Colonic mucosa (tissue), 4 donors: Measurements from ENCODE around the gene AFF1. TPM values are rescaled to one million over a fixed set of nuclear protein-coding genes. Genes with fewer than 3 reads are reported as not detected.

Experiments
- DNase-seq: peaks from one replicate; pipeline ENCODE4 v3.0.0-alpha.2; 2020
- H3K27ac ChIP-seq: fragments of 200-600 bp; one replicate; pipeline ENCODE4 v1.8.0; 2021
- H3K27me3 ChIP-seq: fragments of 200-600 bp; one replicate; pipeline ENCODE4 v1.8.0; 2021
- H3K36me3 ChIP-seq: fragments of 200-600 bp; one replicate; pipeline ENCODE4 v1.8.0; 2021
- H3K4me1 ChIP-seq: fragments of 200-600 bp; one replicate; pipeline ENCODE4 v1.8.0; 2021; ENCODE audit warnings: mild to moderate bottlenecking
- H3K4me3 ChIP-seq: fragments of 200-600 bp; one replicate; pipeline ENCODE4 v1.8.0; 2021
- H3K9ac ChIP-seq, 2 donors: one replicate each; pipeline ENCODE4 v1.7.0; 2013; ENCODE audit warnings: control low read depth in 2 of 2, low read depth in 2 of 2, low read length in 2 of 2
- H3K9me3 ChIP-seq: fragments of 200-600 bp; one replicate; pipeline ENCODE4 v1.8.0; 2021
- CTCF ChIP-seq: fragments of 200-600 bp; IDR thresholded peaks from one replicate; pipeline ENCODE4 v1.8.0; 2022; ENCODE audit warnings: antibody characterized with exemption, mild to moderate bottlenecking
- intact Hi-C: fragments of 100-400 bp; cut with DNase I; formaldehyde crosslinking; loops from one replicate; pipeline ENCODE4 v1.14.1; 2022
- total RNA-seq, 2 donors: library from RNA; stranded (reverse); fragmentation: NEBNext Ultra II Directional in 1 of 2; extraction: Animal tissue kit (Norgen Biotek cat#: 25700) in 1 of 2; gene quantifications; one replicate each; pipeline ENCODE4 v1.2.1, GENCODE V29; 2021
- donor health status: healthy.
- donor health status: DM: no; HTN: no; CAD: no.
- donor health status: DM: no; HTN: no; CAD: no.

Gene AFF1
- total RNA-seq, 2 donors from 2014 or later: 73.5 to 104 TPM

- peak; percentile 86 for DNase-seq
- peaks cover 18% of the 10 kb centered on the region for H3K4me1 ChIP-seq
These were observed 38.2 kb downstream of the AFF1 start for GRCh38 chr4:86972997-86973396.

GRCh38 chr4:86973668-86974067 is 38.9 kb downstream of the AFF1 start:
- H3K36me3 ChIP-seq: no peaks in the 10 kb centered on the region
- no peak for DNase-seq
- peaks cover 18% of the 10 kb centered on the region for H3K4me1 ChIP-seq
- H3K9me3 ChIP-seq: no peaks in the 10 kb centered on the region
- intact Hi-C loops: no loop called here
- TF ChIP-seq CTCF: no peak
- H3K27ac ChIP-seq: no peak overlapping the region
- H3K27me3 ChIP-seq: no peaks in the 10 kb centered on the region
- H3K4me3 ChIP-seq: no peak overlapping the region
- no peak overlapping the region for H3K9ac ChIP-seq

More at GRCh38 chr4:86972997-86973396, 38.2 kb downstream of the AFF1 start:
- intact Hi-C loops: no loop called here
- TF ChIP-seq CTCF: no peak
- Histone ChIP-seq H3K36me3 (no peaks in the 10 kb centered on the region), H3K27ac (no peak overlapping the region), H3K9ac (no peak overlapping the region), H3K9me3 (no peaks in the 10 kb centered on the region), H3K4me3 (no peak overlapping the region), H3K27me3 (no peaks in the 10 kb centered on the region)

- no peak overlapping the region for H3K27ac ChIP-seq
- peaks cover 18% of the 10 kb centered on the region for H3K4me1 ChIP-seq
- no peak overlapping the region for H3K4me3 ChIP-seq
- no peaks in the 10 kb centered on the region for H3K36me3 ChIP-seq
- no peak for TF ChIP-seq CTCF
- H3K9me3 ChIP-seq: no peaks in the 10 kb centered on the region
- no peaks in the 10 kb centered on the region for H3K27me3 ChIP-seq
- H3K9ac ChIP-seq: no peak overlapping the region
- no peak for DNase-seq
- intact Hi-C loops: no loop called here
These were observed 39.8 kb downstream of the AFF1 start for GRCh38 chr4:86974551-86974994.

- TF ChIP-seq CTCF: no peak
- Histone ChIP-seq H3K27me3 (no peaks in the 10 kb centered on the region), H3K9me3 (no peaks in the 10 kb centered on the region), H3K9ac (no peak overlapping the region), H3K4me1 (peaks cover 18% of the 10 kb centered on the region), H3K36me3 (no peaks in the 10 kb centered on the region), H3K4me3 (no peak overlapping the region), H3K27ac (no peak overlapping the region)
- peak; percentile 49 for DNase-seq
- intact Hi-C loops: no loop called here
These were observed 41.1 kb downstream of the AFF1 start for GRCh38 chr4:86975927-86976326.

GRCh38 chr4:86976801-86977485 is 42.1 kb downstream of the AFF1 start:
- peak overlapping the region; percentile 59 for H3K27ac ChIP-seq
- intact Hi-C loops: no loop called here
- no peaks in the 10 kb centered on the region for H3K9me3 ChIP-seq
- no peaks in the 10 kb centered on the region for H3K36me3 ChIP-seq
- DNase-seq: no peak
- no peak overlapping the region for H3K9ac ChIP-seq
- TF ChIP-seq CTCF: no peak
- no peak overlapping the region for H3K4me3 ChIP-seq
- H3K4me1 ChIP-seq: peaks cover 18% of the 10 kb centered on the region
- no peaks in the 10 kb centered on the region for H3K27me3 ChIP-seq
